Adrenal gland (tissue), 12 donors: ENCODE results near the gene CLASP1. TPM values are rescaled to one million over a fixed set of nuclear protein-coding genes. Genes with fewer than 3 reads are reported as not detected.
"Not testable (repeated sequence)": the region's sequence is repeated elsewhere in the genome, so short reads cannot be mapped to it uniquely, and the experiment has no call there.

Experiments
- DNase-seq, 7 donors: peaks; one replicate each; pipeline ENCODE4 v3.0.0-alpha.2; 2019 to 2020
- H3K27ac ChIP-seq, 5 donors: fragments of 200-600 bp; sonication (generic) in 4 of 5; 1 replicate in 3 of 5; 2 replicates in 2 of 5; pipeline versions ENCODE4 v1.5.1 to v1.8.0; 2016 to 2020; ENCODE audit warnings: mild to moderate bottlenecking in 1 of 5
- H3K27me3 ChIP-seq: fragments of 200-600 bp; 2 replicates; pipeline ENCODE4 v1.8.0; 2021
- H3K36me3 ChIP-seq, 2 donors: fragments of 200-600 bp; replicated peaks in 1 of 2; 1 replicate in 1 of 2; 2 replicates in 1 of 2; pipeline versions ENCODE4 v1.5.1 to v1.8.0; 2018 to 2022
- H3K4me1 ChIP-seq, 2 donors: fragments of 200-600 bp; replicated peaks in 1 of 2; 1 replicate in 1 of 2; 2 replicates in 1 of 2; pipeline versions ENCODE4 v1.5.1 to v1.8.0; 2018 to 2021
- H3K4me3 ChIP-seq, 4 donors: fragments of 200-600 bp; sonication (generic) in 3 of 4; one replicate each; pipeline ENCODE4 v1.5.1; 2016 to 2018
- H3K9me3 ChIP-seq, 3 donors: fragments of 200-600 bp; sonication (generic) in 1 of 3; replicated peaks in 1 of 3; 1 replicate in 2 of 3; 2 replicates in 1 of 3; pipeline versions ENCODE4 v1.5.1 to v1.8.0; 2016 to 2021
- CTCF ChIP-seq, 6 experiments: fragments of 450-650 bp in 4 of 6; fragments of 200-600 bp in 2 of 6; sonication (generic) in 1 of 6; IDR thresholded peaks; 1 replicate in 5 of 6; 2 replicates in 1 of 6; pipeline versions ENCODE4 v1.5.1 to v1.8.0; 2016 to 2021; ENCODE audit warnings: antibody characterized with exemption in 6 of 6, mild to moderate bottlenecking in 2 of 6, moderate library complexity in 1 of 6
- POLR2A ChIP-seq, 2 donors: fragments of 450-650 bp; IDR thresholded peaks; one replicate each; pipeline ENCODE4 v1.6.1; 2017; ENCODE audit warnings: antibody characterized with exemption in 2 of 2, mild to moderate bottlenecking in 2 of 2, moderate library complexity in 1 of 2
- WGBS, 4 donors: extraction: QIAGEN DNeasy Blood & Tissue Kit in 2 of 4; methylation state at CpG; one replicate each; pipeline versions ENCODE4 v1.1.5 to v1.1.7; 2013 to 2017; 5-methylcytosine and 5-hydroxymethylcytosine counted together
- intact Hi-C, 2 donors: fragments of 100-400 bp; cut with DNase I; formaldehyde crosslinking; loops; one replicate each; pipeline versions ENCODE4 v1.14.1 to v1.15.0; 2022 to 2023
- polyA plus RNA-seq, 3 donors: library from polyadenylated mRNA; stranded (reverse); fragments of 200-250 nt in 2 of 3; fragments of 350-450 nt in 1 of 3; fragmentation: Illumina TruSeq in 1 of 3; extraction: RNeasy Lipid Tissue Mini Kit (QIAGEN cat#74804) in 1 of 3; gene quantifications; one replicate each; pipeline ENCODE4 v1.2.3, GENCODE V29; 2013 to 2014
- total RNA-seq, 9 donors: library from RNA; depleted of rRNA in 4 of 9; stranded (reverse); fragments of >200 nt in 4 of 9; fragments of 120-200 nt in 1 of 9; fragmentation: NEBNext Ultra II Directional in 1 of 9; extraction: Animal tissue kit (Norgen Biotek cat#: 25700) in 1 of 9; gene quantifications; one replicate each; pipeline versions ENCODE4 v1.1.0 to v1.2.4, GENCODE V29; 2013 to 2023
- donor health status: healthy with polysubstance abuse.
- donor health status: Bipolar disorder and iron deficiency.
- donor health status: DM: yes; HTN: yes; CAD: no.
- donor health status: DM: no; HTN: no; CAD: no.
- donor health status: DM: no; HTN: no; CAD: no.
- donor health status: DM: yes; HTN: yes; CAD: no.

The CLASP1 gene
- total and polyA plus RNA-seq, 12 donors, result 14.9 to 66.1 (median 53.4) TPM

GRCh38 chr2:121682396-121683298, 33.4 kb upstream of the CLASP1 start:
- intact Hi-C loops, result no loop called here
- Histone ChIP-seq H3K4me1 (no peaks in the 10 kb centered on the region), H3K27me3 (no peaks in the 10 kb centered on the region), H3K4me3 (no peak overlapping the region), H3K9me3 (peaks cover 0 to 4% (median 0%) of the 10 kb centered on the region in 3 donors), H3K27ac (no peak overlapping the region), H3K36me3 (no peaks in the 10 kb centered on the region)
- WGBS, 4 donors, result 90 to 94% (median 93%) methylated on average over 17 of the region's 17 CpGs
- no peak for TF ChIP-seq POLR2A (IDR thresholded peaks at IDR 0.05)
- no peak for TF ChIP-seq CTCF (IDR thresholded peaks at IDR 0.05)
- DNase-seq, result no peak

GRCh38 chr2:121677855-121678254, 28.6 kb upstream of the CLASP1 start:
- no peak for TF ChIP-seq POLR2A (IDR thresholded peaks at IDR 0.05)
- no peak for TF ChIP-seq CTCF (IDR thresholded peaks at IDR 0.05)
- no peak for DNase-seq
- H3K9me3 ChIP-seq, result peaks cover 0 to 4% (median 0%) of the 10 kb centered on the region in 3 donors
- H3K36me3 ChIP-seq, result no peaks in the 10 kb centered on the region
- H3K4me1 ChIP-seq, result no peaks in the 10 kb centered on the region
- intact Hi-C loops, result no loop called here
- H3K4me3 ChIP-seq, result no peak overlapping the region
- no peaks in the 10 kb centered on the region for H3K27me3 ChIP-seq
- H3K27ac ChIP-seq, result no peak overlapping the region

DNA sequence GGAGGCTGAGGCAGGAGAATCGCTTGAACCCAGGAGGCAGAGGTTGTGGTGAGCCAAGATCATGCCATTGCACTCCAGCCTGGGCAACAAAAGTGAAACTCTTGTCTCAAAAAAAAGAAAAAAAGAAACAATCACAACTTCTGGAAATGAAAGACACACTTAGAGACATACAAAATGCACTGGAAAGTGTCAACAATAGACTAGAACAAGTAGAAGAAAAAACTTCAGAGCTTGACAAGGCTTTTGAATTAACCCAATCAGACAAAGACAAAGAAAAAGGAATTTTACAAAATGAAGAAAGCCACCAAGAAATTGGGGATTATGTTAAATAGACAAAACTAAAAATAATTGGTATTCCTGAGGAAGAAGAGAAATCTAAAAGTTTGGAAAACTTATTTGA, 22.4 kb upstream of the CLASP1 start:
- H3K27ac ChIP-seq, H3K36me3 ChIP-seq, H3K4me1 ChIP-seq, H3K27me3 ChIP-seq, H3K9me3 ChIP-seq, intact Hi-C loops, H3K4me3 ChIP-seq, DNase-seq: not testable (repeated sequence)
- WGBS, 4 donors, result 100% methylated on average over 1 of the region's 1 CpG

- no peaks in the 10 kb centered on the region for H3K4me1 ChIP-seq
- H3K4me3 ChIP-seq, result no peak overlapping the region
- H3K9me3 ChIP-seq, result no peaks in the 10 kb centered on the region
- no peaks in the 10 kb centered on the region for H3K27me3 ChIP-seq
- no peaks in the 10 kb centered on the region for H3K36me3 ChIP-seq
- no peak for DNase-seq
- intact Hi-C loops, result no loop called here
- TF ChIP-seq CTCF (IDR thresholded peaks at IDR 0.05) (no peak), POLR2A (IDR thresholded peaks at IDR 0.05) (no peak)
- no peak overlapping the region for H3K27ac ChIP-seq
Measured at GRCh38 chr2:121670181-121670580, 20.9 kb upstream of the CLASP1 start.

GRCh38 chr2:121667618-121668017, 18.4 kb upstream of the CLASP1 start:
- Histone ChIP-seq H3K4me1 (no peaks in the 10 kb centered on the region), H3K4me3 (no peak overlapping the region), H3K27ac (no peak overlapping the region), H3K9me3 (no peaks in the 10 kb centered on the region), H3K27me3 (no peaks in the 10 kb centered on the region), H3K36me3 (no peaks in the 10 kb centered on the region)
- intact Hi-C loops, result no loop called here
- no peak for DNase-seq
- TF ChIP-seq POLR2A (IDR thresholded peaks at IDR 0.05) (no peak), CTCF (IDR thresholded peaks at IDR 0.05) (no peak)
- 91 to 100% (median 98%) methylated on average over 1 of the region's 1 CpG for WGBS, 4 donors
